ENCODE measurements around the gene MRPS18C. TPM values are rescaled to one million over a fixed set of nuclear protein-coding genes. Genes with fewer than 3 reads are reported as not detected.

The MRPS18C gene
- total and polyA plus RNA-seq, 2 donors (not counting 3 experiments of a cell fraction or from before 2014, with no cell fraction given), result 22.2 to 64.8 TPM

DNA sequence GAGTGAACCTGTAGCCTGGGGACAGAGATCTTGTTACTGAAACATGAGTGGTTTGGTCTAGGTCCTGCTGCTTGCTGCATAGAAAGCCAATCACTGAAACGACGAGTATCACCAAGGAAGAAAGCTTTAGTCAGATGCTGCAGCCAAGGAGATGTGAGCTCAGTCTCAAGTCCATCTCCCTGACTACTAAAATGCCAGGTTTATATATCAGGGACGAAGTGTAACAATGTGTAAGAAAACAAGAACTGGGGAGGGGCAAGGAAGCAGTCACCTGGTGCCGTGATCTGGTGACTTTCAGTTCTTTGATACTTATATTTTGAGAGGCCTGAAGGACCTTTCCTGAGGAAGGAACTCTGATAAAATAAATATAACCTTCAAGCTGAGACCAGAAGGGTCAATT, 48.6 kb downstream of the MRPS18C start:
- CTCF ChIA-PET, result no interaction called here
- Histone ChIP-seq H3K9me3 (replicated peaks; ENCODE audit: control insufficient read depth, insufficient read depth, low read length) (no peaks in the 10 kb centered on the region), H3K79me2 (ENCODE audit: control insufficient read depth, insufficient read depth, low read length) (no peaks in the 10 kb centered on the region), H3K4me2 (ENCODE audit: insufficient read depth, low read length) (no peak overlapping the region), H3K9ac (replicated peaks; ENCODE audit: extremely low read depth, insufficient read depth, low read length) (no peak overlapping the region), H3K36me3 (ENCODE audit: control insufficient read depth in 2 of 2, extremely low read depth in 1 of 2, insufficient read depth in 2 of 2, low read length in 2 of 2) (no peaks in the 10 kb centered on the region), H4K20me1 (replicated peaks; ENCODE audit: control insufficient read depth, extremely low read depth, insufficient read depth, low read length) (no peaks in the 10 kb centered on the region), H3K27me3 (ENCODE audit: control insufficient read depth in 2 of 2, insufficient read depth in 2 of 2, low read length in 2 of 2) (peaks cover 0 to 2% of the 10 kb centered on the region in 2 experiments), H3K9me1 (replicated peaks; ENCODE audit: control insufficient read depth, extremely low read depth, insufficient read depth, low read length) (no peaks in the 10 kb centered on the region), H3K4me3 (replicated peaks in 1 of 3; ENCODE audit: insufficient read depth in 1 of 3, low read depth in 1 of 3, low read length in 3 of 3) (no peak overlapping the region), H3K27ac (ENCODE audit: insufficient read depth, low read depth, low read length) (no peak overlapping the region), H2AFZ (ENCODE audit: low read depth, low read length) (peak overlapping the region; percentile 71), H3K4me1 (ENCODE audit: control insufficient read depth, extremely low read depth, insufficient read depth, low read length) (no peaks in the 10 kb centered on the region)
- no TSS peak for BruUV-seq (replicated peaks)
- FAIRE-seq (no peak), DNase-seq (ENCODE audit: low read depth, low spot score) (no peak)
- dilution Hi-C loops (cut with MboI; ENCODE audit: extremely low pct_ligation_motif_present, low sequenced_read_pairs), result no loop called here
- intact Hi-C loops (cut with micrococcal nuclease), result loop anchor here (10.0 kb wide), 1 partner anchor 1000 kb away; no protein-coding TSS in a partner anchor
- no peak for TF ChIP-seq MYC (IDR thresholded peaks at IDR 0.05; ENCODE audit: low read depth, low read length)
- TF ChIP-seq FOS (IDR thresholded peaks at IDR 0.05; ENCODE audit: borderline replicate concordance, insufficient read depth, low read length), result no peak
- TF ChIP-seq, protein P1, sequence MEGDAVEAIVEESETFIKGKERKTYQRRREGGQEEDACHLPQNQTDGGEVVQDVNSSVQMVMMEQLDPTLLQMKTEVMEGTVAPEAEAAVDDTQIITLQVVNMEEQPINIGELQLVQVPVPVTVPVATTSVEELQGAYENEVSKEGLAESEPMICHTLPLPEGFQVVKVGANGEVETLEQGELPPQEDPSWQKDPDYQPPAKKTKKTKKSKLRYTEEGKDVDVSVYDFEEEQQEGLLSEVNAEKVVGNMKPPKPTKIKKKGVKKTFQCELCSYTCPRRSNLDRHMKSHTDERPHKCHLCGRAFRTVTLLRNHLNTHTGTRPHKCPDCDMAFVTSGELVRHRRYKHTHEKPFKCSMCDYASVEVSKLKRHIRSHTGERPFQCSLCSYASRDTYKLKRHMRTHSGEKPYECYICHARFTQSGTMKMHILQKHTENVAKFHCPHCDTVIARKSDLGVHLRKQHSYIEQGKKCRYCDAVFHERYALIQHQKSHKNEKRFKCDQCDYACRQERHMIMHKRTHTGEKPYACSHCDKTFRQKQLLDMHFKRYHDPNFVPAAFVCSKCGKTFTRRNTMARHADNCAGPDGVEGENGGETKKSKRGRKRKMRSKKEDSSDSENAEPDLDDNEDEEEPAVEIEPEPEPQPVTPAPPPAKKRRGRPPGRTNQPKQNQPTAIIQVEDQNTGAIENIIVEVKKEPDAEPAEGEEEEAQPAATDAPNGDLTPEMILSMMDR (IDR thresholded peaks at IDR 0.05; ENCODE audit: extremely low read depth in 1 of 2, insufficient read depth in 1 of 2, low read depth in 1 of 2, low read length in 2 of 2), result no peak
- POLR2A ChIA-PET, result no interaction called here

DNA sequence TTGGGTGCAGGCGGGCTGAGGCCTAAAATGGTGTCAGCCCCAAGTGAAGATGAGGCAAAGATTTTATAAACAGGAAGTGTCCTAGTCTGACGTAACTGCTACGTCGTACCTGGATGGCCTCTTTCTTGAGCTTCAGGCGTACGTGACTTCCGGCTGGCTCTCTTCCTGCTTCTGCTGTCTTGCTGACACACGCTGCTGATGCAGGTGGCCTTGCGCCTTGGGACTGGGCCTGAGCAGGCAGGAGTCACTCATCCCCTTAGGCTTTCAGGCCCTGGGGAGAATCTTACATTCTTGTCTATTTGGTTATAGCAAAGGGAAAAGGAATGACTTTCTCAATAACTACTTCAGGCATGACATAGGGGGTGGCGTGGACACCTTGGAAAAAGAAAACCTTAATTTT, 49.1 kb downstream of the MRPS18C start:
- Histone ChIP-seq H3K4me3 (replicated peaks in 1 of 3; ENCODE audit: insufficient read depth in 1 of 3, low read depth in 1 of 3, low read length in 3 of 3) (no peak overlapping the region), H3K79me2 (ENCODE audit: control insufficient read depth, insufficient read depth, low read length) (no peaks in the 10 kb centered on the region), H4K20me1 (replicated peaks; ENCODE audit: control insufficient read depth, extremely low read depth, insufficient read depth, low read length) (no peaks in the 10 kb centered on the region), H3K36me3 (ENCODE audit: control insufficient read depth in 2 of 2, extremely low read depth in 1 of 2, insufficient read depth in 2 of 2, low read length in 2 of 2) (no peaks in the 10 kb centered on the region), H3K9me1 (replicated peaks; ENCODE audit: control insufficient read depth, extremely low read depth, insufficient read depth, low read length) (no peaks in the 10 kb centered on the region), H3K27ac (ENCODE audit: insufficient read depth, low read depth, low read length) (no peak overlapping the region), H2AFZ (ENCODE audit: low read depth, low read length) (no peak overlapping the region), H3K4me2 (ENCODE audit: insufficient read depth, low read length) (no peak overlapping the region), H3K4me1 (ENCODE audit: control insufficient read depth, extremely low read depth, insufficient read depth, low read length) (no peaks in the 10 kb centered on the region), H3K9me3 (replicated peaks; ENCODE audit: control insufficient read depth, insufficient read depth, low read length) (no peaks in the 10 kb centered on the region), H3K9ac (replicated peaks; ENCODE audit: extremely low read depth, insufficient read depth, low read length) (no peak overlapping the region), H3K27me3 (ENCODE audit: control insufficient read depth in 2 of 2, insufficient read depth in 2 of 2, low read length in 2 of 2) (peaks cover 0 to 2% of the 10 kb centered on the region in 2 experiments)
- FAIRE-seq, result no peak
- ChIA-PET CTCF (no interaction called here), POLR2A (interaction anchor here (0.7 kb wide), 1 partner anchor 8 kb away, joined by 4 read pairs; no protein-coding TSS in a partner anchor)
- DNase-seq (ENCODE audit: low read depth, low spot score), result no peak
- BruUV-seq (replicated peaks), result no TSS peak
- intact Hi-C loops (cut with micrococcal nuclease), result loop anchor here (5.0 to 10.0 kb wide), 2 partner anchors 752 to 1000 kb away; no protein-coding TSS in a partner anchor
- TF ChIP-seq, protein P2, sequence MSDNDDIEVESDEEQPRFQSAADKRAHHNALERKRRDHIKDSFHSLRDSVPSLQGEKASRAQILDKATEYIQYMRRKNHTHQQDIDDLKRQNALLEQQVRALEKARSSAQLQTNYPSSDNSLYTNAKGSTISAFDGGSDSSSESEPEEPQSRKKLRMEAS (IDR thresholded peaks at IDR 0.05; ENCODE audit: insufficient read depth, insufficient read length), result no peak
- TF ChIP-seq POLR2A (IDR thresholded peaks at IDR 0.05; ENCODE audit: low read depth, low read length), result no peak
- TF ChIP-seq, protein P1 (IDR thresholded peaks at IDR 0.05; ENCODE audit: extremely low read depth in 1 of 2, insufficient read depth in 1 of 2, low read depth in 1 of 2, low read length in 2 of 2), result no peak
- TF ChIP-seq FOS (IDR thresholded peaks at IDR 0.05; ENCODE audit: borderline replicate concordance, insufficient read depth, low read length), result no peak
- TF ChIP-seq JUN (IDR thresholded peaks at IDR 0.05; ENCODE audit: borderline replicate concordance, insufficient read depth, insufficient read length, low read depth), result no peak
- TF ChIP-seq POLR2AphosphoS5 (IDR thresholded peaks at IDR 0.05; ENCODE audit: insufficient read depth, low read depth, low read length), result no peak
- no peak for TF ChIP-seq GATA2 (IDR thresholded peaks at IDR 0.05; ENCODE audit: insufficient read depth, insufficient read length, low read depth, low read length)
- TF ChIP-seq EZH2 (IDR thresholded peaks at IDR 0.05; ENCODE audit: borderline replicate concordance, low read depth, low read length, severe bottlenecking), result no peak
- TF ChIP-seq MYC (IDR thresholded peaks at IDR 0.05; ENCODE audit: low read depth, low read length), result no peak
- dilution Hi-C loops (cut with MboI; ENCODE audit: extremely low pct_ligation_motif_present, low sequenced_read_pairs), result no loop called here

Data from endothelial cell of umbilical vein (primary cell).